Activated naive CD4-positive, alpha-beta T cell treated with anti-CD3 and anti-CD28 coated beads for 36 hours (primary cell): Measurements from ENCODE around the gene AHRR. TPM values are rescaled to one million over a fixed set of nuclear protein-coding genes. Genes with fewer than 3 reads are reported as not detected.

ENCODE experiments used
- CTCF ChIA-PET: fragments of 350-600 bp; sonication (Branson Sonifier 250); formaldehyde crosslinking; loops from one replicate; lab custom pipeline; 2021; ENCODE audit warnings: antibody characterized with exemption; lab: Charles Lee
- DNase-seq: peaks from one replicate; pipeline ENCODE4 v3.0.0-alpha.2; 2020
- H3K27ac Mint-ChIP-seq: one replicate; pipeline ENCODE4 v1.8.0; 2021; ENCODE audit warnings: mild to moderate bottlenecking, mixed read lengths
- H3K27me3 Mint-ChIP-seq: one replicate; pipeline ENCODE4 v1.8.0; 2021; ENCODE audit warnings: low read depth, mixed read lengths
- H3K36me3 Mint-ChIP-seq: one replicate; pipeline ENCODE4 v1.8.0; 2021; ENCODE audit warnings: low read depth, mixed read lengths
- H3K4me1 Mint-ChIP-seq: one replicate; pipeline ENCODE4 v1.8.0; 2021; ENCODE audit warnings: low read depth, mixed read lengths
- H3K4me3 Mint-ChIP-seq: one replicate; pipeline ENCODE4 v1.8.0; 2021; ENCODE audit warnings: mild to moderate bottlenecking, moderate library complexity, mixed read lengths
- H3K9me3 Mint-ChIP-seq: one replicate; pipeline ENCODE4 v1.8.0; 2021; ENCODE audit warnings: mixed read lengths
- intact Hi-C: fragments of 100-400 bp; cut with micrococcal nuclease; formaldehyde crosslinking; loops from one replicate; pipeline ENCODE4 v1.15.1; 2023
- total RNA-seq, 2 experiments: library from RNA; stranded (reverse); gene quantifications; one replicate each; pipeline ENCODE4 v1.2.3, GENCODE V29; 2021

The AHRR gene
- total RNA-seq, 2 experiments from 2014 or later: 4.1 to 5.5 TPM

DNA sequence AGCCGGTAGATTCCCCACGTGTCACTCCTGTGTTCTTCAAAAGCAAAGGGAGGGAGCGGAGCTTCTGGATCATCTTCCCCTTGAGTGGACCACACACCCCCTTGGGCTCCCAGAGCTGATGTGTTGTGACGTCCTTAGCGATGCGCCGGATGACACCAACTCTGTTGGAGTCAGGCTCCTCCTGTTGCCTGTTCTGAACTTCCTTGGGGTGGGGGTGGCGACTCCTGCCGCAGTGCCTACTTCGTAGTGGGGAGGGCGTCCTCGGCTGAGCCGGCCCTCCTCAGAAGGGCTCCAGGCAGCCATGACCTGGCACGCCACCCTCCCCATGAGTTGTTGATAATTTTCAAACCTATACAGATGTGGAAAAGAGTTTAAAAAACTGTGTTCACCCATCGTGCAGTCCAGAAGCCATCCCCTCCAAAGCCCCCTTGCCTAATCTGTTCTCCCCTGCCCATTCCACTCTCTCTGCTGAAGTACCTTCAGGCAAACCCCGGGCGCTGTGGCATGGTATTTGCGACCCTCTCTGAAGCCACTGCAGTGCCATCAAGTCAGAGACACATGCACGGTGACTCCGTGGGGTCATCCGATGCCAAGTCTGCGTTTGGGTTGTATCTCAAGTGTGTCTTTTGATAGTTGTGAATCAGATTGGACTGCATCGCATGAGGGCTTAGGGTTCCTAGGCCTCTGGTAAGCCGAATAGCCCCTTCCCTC is 138.2 kb downstream of the AHRR start:
- CTCF ChIA-PET: interaction anchor here (4.0 kb wide), 1 partner anchor 12 kb away, joined by 27 read pairs; no protein-coding TSS in a partner anchor
- intact Hi-C loops: loop anchor here (1.0 to 5.0 kb wide), 5 partner anchors 13 to 242 kb away; partner anchors contain the start of genes CCDC127, EXOC3 and SDHA
- peaks cover 60% of the 10 kb centered on the region for H3K4me1 Mint-ChIP-seq

DNA sequence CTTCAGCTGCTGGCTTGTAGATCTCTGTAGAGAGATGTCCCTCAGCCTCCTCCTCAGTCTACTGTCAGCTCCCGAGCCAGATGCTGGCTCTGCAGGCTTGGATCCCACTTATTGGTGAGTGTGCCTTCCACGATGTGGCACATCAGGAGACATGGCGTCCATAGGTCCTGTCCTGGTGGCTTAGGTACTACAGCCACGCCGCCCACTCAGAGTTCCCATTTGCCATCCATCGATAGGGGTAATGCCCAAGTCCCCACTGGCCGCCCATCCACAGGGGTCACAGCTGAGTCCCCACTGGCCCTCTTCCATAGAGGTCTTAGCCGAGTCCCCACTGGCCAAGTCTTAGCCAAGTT is 138.7 kb downstream of the AHRR start:
- intact Hi-C loops: no loop called here
- peak overlapping the region; percentile 94 for H3K27ac Mint-ChIP-seq

More for the DNA sequence above, 138.2 kb downstream of the AHRR start:
- H3K9me3 Mint-ChIP-seq: no peaks in the 10 kb centered on the region
- H3K27me3 Mint-ChIP-seq: no peaks in the 10 kb centered on the region
- peak overlapping the region; percentile 21 for H3K4me3 Mint-ChIP-seq
- DNase-seq: no peak
- peaks cover 56% of the 10 kb centered on the region for H3K36me3 Mint-ChIP-seq
- peak overlapping the region; percentile 94 for H3K27ac Mint-ChIP-seq

DNA sequence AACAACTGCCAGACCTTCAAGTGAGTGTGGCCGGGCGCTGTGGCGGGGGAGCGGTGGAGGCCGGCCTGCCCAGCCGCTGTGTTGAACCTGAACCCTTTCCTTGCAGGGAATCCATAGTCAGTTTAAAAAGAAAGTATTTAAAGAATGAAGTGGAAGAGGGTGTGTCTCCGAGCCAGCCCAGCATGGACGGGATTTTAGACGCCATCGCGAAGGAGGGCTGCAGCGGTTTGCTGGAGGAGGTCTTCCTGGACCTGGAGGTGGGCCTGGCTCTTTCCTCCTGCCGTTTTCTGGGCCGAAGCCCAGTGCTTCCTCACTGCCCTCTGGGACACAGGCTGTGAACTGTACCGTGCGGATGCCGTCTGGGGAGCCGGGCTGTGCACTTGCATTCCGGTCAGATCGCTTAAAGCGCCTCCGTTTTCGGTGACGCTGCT is 140.6 kb downstream of the AHRR start:
- intact Hi-C loops: no loop called here
- Mint-ChIP-seq H3K27ac (no peak overlapping the region), H3K4me3 (no peak overlapping the region), H3K36me3 (peaks cover 51% of the 10 kb centered on the region), H3K27me3 (no peaks in the 10 kb centered on the region), H3K4me1 (peaks cover 60% of the 10 kb centered on the region), H3K9me3 (no peaks in the 10 kb centered on the region)
- DNase-seq: no peak
- CTCF ChIA-PET: no interaction called here

More for the DNA sequence above, 138.7 kb downstream of the AHRR start:
- Mint-ChIP-seq H3K9me3 (no peaks in the 10 kb centered on the region), H3K36me3 (peaks cover 56% of the 10 kb centered on the region), H3K4me1 (peaks cover 60% of the 10 kb centered on the region), H3K4me3 (no peak overlapping the region), H3K27me3 (no peaks in the 10 kb centered on the region)
- CTCF ChIA-PET: interaction anchor here (4.0 kb wide), 1 partner anchor 13 kb away, joined by 27 read pairs; no protein-coding TSS in a partner anchor
- DNase-seq: no peak

DNA sequence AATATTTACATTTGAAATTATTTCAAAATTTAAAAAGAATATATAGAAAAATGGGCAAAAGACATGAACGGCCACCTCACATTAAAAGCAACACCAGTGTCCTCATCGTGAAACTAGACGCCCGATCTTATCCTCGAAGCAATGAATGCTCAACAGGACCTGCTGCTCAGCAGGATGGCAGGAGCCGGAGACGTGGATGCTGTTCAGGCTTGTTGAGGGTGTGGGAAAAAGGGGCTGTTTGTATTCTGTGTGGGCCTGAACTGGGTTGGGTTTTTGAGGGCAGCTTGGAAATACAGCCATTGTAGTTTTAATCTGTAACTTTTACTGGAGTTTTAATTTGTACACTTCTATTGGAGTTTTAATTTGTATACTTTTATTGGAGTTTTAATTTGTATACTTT is 141.8 kb downstream of the AHRR start:
- Mint-ChIP-seq H3K9me3 (no peaks in the 10 kb centered on the region), H3K36me3 (peaks cover 45% of the 10 kb centered on the region), H3K27ac (peak overlapping the region; percentile 87), H3K4me3 (no peak overlapping the region), H3K4me1 (peaks cover 55% of the 10 kb centered on the region), H3K27me3 (no peaks in the 10 kb centered on the region)
- intact Hi-C loops: no loop called here
- no peak for DNase-seq
- CTCF ChIA-PET: interaction anchor here (0.6 kb wide), 1 partner anchor 11 kb away, joined by 3 read pairs; no protein-coding TSS in a partner anchor

DNA sequence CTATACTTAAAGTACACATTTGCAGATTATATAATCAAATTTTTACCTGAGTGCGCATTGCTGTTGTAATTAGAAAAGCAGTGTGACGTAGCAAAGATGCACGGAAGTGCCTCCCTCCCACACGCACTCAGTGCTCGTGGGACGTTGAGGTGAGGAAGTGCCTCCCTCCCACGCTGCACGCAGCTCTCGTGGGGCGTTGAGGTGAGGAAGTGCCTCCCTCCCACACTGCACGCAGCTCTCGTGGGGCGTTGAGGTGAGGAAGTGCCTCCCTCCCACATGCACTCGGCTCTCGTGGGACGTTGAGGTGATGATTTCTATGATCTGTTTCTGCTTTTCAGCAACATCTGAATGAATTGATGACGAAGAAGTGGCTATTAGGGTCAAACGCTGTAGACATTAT is 142.4 kb downstream of the AHRR start:
- H3K27ac Mint-ChIP-seq: peak overlapping the region; percentile 87
- peak overlapping the region; percentile 18 for H3K4me3 Mint-ChIP-seq
- no peaks in the 10 kb centered on the region for H3K27me3 Mint-ChIP-seq
- CTCF ChIA-PET: interaction anchor here (0.6 to 1.1 kb wide), 2 partner anchors 11 to 17 kb away, joined by 3 to 7 read pairs; no protein-coding TSS in a partner anchor
- intact Hi-C loops: loop anchor here (1.0 kb wide), 1 partner anchor 8 kb away; no protein-coding TSS in a partner anchor
- H3K4me1 Mint-ChIP-seq: peaks cover 49% of the 10 kb centered on the region
- peaks cover 40% of the 10 kb centered on the region for H3K36me3 Mint-ChIP-seq
- no peaks in the 10 kb centered on the region for H3K9me3 Mint-ChIP-seq
- DNase-seq: peak; percentile 75

DNA sequence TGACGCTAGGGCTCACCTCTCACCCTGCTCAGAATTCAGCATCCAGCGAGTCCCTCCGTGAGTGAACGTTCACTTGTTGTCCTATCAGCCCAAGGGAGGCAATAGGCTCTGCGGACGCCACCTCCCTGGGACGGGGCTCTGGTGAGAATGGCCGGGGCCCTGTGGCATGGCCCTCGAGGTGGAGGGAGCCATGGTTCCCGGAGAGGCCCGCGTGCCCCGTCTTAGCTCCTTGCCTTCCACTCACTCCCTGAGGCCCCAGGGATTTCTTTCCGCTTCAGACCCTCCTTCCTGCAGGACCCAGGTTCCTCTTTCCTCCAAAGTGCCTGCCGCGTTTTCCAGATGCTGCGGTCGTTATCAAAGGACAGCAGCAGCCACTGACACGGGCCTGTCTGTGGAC is 142.9 kb downstream of the AHRR start:
- CTCF ChIA-PET: interaction anchor here (1.1 kb wide), 1 partner anchor 18 kb away, joined by 7 read pairs; no protein-coding TSS in a partner anchor
- no peak overlapping the region for H3K4me3 Mint-ChIP-seq
- intact Hi-C loops: loop anchor here (1.0 kb wide), 1 partner anchor 8 kb away; no protein-coding TSS in a partner anchor
- H3K9me3 Mint-ChIP-seq: no peaks in the 10 kb centered on the region
- DNase-seq: no peak
- peak overlapping the region; percentile 87 for H3K27ac Mint-ChIP-seq
- H3K36me3 Mint-ChIP-seq: peaks cover 41% of the 10 kb centered on the region
- H3K4me1 Mint-ChIP-seq: peaks cover 44% of the 10 kb centered on the region
- H3K27me3 Mint-ChIP-seq: no peaks in the 10 kb centered on the region

DNA sequence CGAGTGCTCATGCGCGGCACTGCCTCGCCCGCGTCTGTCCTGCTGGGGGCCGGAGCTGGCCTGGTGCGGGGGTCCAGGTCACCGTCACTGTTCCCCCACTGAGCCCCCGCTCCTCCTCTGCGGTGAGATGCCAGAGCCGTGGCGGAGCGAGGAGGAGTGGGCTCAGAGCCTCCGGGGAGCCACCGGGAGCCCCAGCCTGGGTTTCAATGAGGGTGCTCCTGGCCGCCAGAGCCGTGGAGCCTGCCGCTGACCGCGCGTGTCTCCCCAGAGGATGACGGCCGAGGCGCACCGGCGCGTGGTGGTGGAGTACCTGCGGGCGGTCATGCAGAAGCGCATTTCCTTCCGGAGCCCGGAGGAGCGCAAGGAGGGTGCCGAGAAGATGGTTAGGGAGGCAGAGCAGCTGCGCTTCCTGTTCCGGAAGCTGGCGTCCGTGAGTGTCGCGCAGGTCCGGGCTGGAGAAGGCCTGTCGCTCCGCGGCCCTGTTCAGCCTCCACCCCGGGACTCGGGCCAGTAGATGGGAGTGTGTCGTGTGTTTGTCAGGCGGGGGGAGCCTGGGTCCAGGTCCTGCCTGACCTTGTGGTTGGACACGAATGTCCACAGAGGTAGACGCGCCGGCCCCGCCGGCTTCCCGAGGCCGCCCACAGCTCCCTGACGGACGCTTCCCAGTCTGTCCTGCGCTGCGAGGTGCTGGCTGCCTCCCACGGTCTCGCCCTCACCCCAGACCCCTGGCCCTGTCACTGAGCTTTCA is 143.5 kb downstream of the AHRR start:
- DNase-seq: no peak
- CTCF ChIA-PET: interaction anchor here (1.1 kb wide), 1 partner anchor 18 kb away, joined by 7 read pairs; no protein-coding TSS in a partner anchor
- H3K4me3 Mint-ChIP-seq: no peak overlapping the region
- H3K4me1 Mint-ChIP-seq: peaks cover 43% of the 10 kb centered on the region
- no peaks in the 10 kb centered on the region for H3K9me3 Mint-ChIP-seq
- no peak overlapping the region for H3K27ac Mint-ChIP-seq
- intact Hi-C loops: loop anchor here (1.0 kb wide), 1 partner anchor 7 kb away; no protein-coding TSS in a partner anchor
- H3K27me3 Mint-ChIP-seq: no peaks in the 10 kb centered on the region
- peaks cover 36% of the 10 kb centered on the region for H3K36me3 Mint-ChIP-seq

DNA sequence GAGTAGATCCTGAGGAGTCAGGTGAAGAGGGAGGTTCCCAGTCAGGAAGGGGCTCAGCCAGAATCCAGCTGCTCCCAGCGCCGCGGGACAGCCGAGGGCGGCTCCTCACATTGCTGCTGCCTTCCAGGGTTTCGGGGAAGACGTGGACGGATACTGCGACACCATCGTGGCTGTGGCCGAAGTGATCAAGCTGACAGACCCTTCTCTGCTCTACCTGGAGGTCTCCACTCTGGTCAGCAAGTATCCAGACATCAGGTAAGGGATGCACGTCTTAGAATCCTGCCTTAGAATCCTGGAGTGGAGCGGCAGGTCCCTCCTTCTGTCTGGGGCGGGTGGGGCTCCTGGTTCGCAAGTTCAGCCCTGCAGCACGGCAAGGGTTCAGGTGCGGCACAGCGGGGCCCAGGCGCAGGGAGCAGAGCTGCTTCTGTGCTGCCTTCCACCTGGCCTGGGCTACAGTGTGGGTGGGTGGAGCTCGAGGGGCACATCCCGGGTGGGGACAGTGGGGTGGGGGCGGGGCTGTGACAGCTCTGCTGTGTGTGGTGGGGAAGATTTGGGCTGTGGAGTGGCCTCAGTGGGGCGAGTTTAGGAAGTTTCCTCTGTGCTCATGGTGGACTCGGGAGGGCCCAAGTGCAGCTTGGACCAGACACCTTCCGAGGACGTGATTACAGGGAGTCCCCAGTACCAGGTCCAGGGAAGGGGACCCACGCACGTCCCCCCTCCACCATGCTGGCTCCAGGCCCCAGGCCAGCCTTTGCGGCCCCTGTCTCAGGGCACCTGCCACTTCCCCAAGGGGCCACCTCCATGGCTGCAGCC is 144.3 kb downstream of the AHRR start:
- Mint-ChIP-seq H3K36me3 (peaks cover 31% of the 10 kb centered on the region), H3K9me3 (no peaks in the 10 kb centered on the region), H3K4me3 (no peak overlapping the region), H3K27me3 (no peaks in the 10 kb centered on the region), H3K4me1 (peaks cover 43% of the 10 kb centered on the region), H3K27ac (no peak overlapping the region)
- CTCF ChIA-PET: no interaction called here
- intact Hi-C loops: no loop called here
- no peak for DNase-seq

DNA sequence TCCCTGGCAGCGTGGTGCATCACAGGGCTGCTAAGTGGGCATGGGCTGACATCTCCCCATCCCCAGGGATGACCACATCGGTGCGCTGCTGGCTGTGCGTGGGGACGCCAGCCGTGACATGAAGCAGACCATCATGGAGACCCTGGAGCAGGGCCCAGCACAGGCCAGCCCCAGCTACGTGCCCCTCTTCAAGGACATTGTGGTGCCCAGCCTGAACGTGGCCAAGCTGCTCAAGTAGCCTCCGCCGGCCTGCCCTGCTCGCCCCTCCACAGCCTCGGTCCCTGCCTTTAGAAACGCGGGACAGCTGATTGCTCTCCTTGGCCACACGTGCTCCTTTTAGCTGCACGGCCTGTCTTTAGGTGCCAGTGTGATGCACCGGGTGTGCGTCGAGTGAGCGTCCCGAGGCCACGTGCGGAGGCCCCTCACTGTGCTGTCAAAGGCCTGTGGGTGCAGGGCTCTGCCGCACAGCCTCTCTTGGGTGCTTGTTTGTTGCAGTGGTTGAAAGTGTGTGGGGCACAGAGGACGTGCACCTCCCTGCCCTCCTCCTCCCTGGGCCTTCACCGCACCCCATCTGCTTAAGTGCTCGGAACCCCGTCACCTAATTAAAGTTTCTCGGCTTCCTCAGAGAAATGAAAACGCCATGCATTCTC is 145.3 kb downstream of the AHRR start:
- Mint-ChIP-seq H3K4me1 (peaks cover 50% of the 10 kb centered on the region), H3K27me3 (no peaks in the 10 kb centered on the region), H3K27ac (no peak overlapping the region), H3K9me3 (no peaks in the 10 kb centered on the region), H3K36me3 (peaks cover 32% of the 10 kb centered on the region), H3K4me3 (no peak overlapping the region)
- intact Hi-C loops: no loop called here
- CTCF ChIA-PET: no interaction called here
- no peak for DNase-seq

DNA sequence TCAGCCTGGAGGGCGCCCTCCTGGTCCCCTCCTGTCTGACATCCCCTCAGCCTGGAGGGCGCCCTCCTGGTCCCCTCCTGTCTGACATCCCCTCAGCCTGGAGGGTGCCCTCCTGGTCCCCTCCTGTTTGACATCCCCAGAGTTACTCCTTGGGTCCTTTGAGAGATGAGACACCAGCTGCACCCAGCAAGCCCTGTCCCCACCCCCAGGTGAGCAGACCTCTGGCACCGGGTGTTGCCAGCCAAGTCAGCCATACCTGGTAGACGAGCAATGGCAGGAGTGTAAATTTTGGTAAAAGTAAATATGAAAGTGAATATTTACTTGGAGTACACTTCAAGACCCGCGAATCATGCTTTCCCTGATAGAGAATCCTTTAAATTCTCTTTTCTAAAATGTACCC is 146.9 kb downstream of the AHRR start:
- CTCF ChIA-PET: no interaction called here
- Mint-ChIP-seq H3K36me3 (peaks cover 21% of the 10 kb centered on the region), H3K9me3 (no peaks in the 10 kb centered on the region), H3K27ac (no peak overlapping the region), H3K27me3 (no peaks in the 10 kb centered on the region), H3K4me1 (peaks cover 36% of the 10 kb centered on the region), H3K4me3 (no peak overlapping the region)
- intact Hi-C loops: no loop called here
- no peak for DNase-seq

DNA sequence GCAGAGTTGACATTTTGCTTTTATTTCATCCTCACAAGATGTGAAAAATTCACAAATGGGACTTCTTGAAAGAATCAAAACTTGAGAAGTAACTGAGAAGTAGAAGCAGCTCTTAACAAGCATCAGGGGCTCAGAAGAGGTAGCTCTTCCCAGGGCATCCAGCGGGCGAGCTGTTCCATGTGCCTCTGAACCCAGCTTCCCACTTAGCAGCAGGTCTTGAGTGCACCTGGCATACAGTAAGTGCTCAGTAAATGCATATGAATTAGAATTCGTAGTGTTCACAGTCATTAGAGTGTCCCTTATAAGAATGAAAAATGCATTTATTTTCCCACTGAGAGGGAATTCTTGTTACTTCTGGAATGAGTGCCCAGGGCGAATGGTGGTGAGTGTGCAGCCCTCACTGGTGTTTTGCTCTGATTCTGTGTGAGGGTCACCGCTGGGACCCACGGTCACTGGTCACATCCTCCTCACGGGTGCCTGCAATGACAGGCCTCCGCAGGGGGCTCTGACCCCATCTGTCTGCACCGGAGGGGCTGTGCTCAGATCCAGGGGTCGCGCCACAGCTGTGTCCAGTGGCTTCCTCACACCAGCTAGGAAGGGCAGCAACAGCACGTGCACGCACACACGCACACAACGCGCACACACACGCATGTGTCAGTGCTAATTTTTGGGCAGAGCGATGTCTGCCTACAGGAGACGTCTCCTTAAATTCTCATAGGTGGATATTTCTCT is 148.4 kb downstream of the AHRR start:
- Mint-ChIP-seq H3K27ac (no peak overlapping the region), H3K9me3 (no peaks in the 10 kb centered on the region), H3K4me1 (peaks cover 26% of the 10 kb centered on the region), H3K36me3 (peaks cover 13% of the 10 kb centered on the region), H3K27me3 (no peaks in the 10 kb centered on the region), H3K4me3 (no peak overlapping the region)
- no peak for DNase-seq
- CTCF ChIA-PET: interaction anchor here (0.9 kb wide), 1 partner anchor 24 kb away, joined by 4 read pairs; no protein-coding TSS in a partner anchor
- intact Hi-C loops: loop anchor here (5.0 to 10.0 kb wide), 3 partner anchors 253 to 875 kb away; partner anchors contain the start of genes CCDC127, CLPTM1L and SDHA
